H1 (cell line): ENCODE data around the gene NEK9.

ENCODE experiments used
- CHD1 ChIP-seq: IDR thresholded peaks from 2 replicates; pipeline ENCODE4 v1.6.1; 2012; ENCODE audit warnings: low read depth, low read length, improper control_type of control experiment
- CHD2 ChIP-seq: IDR thresholded peaks from 2 replicates; pipeline ENCODE4 v1.6.1; 2012; ENCODE audit warnings: low read length, improper control_type of control experiment
- CTCF ChIP-seq, 3 experiments: IDR thresholded peaks; 1 replicate in 2 of 3; 2 replicates in 1 of 3; pipeline versions ENCODE4 v1.5.1 to v1.6.1; 2011; ENCODE audit warnings: low read length in 3 of 3, mild to moderate bottlenecking in 3 of 3, inconsistent platforms in 2 of 3, low read depth in 1 of 3, moderate library complexity in 1 of 3; ENCODE audit not compliant: insufficient read depth in 1 of 3; ENCODE audit errors: control extremely low read depth in 1 of 3
- EP300 ChIP-seq, 2 experiments: IDR thresholded peaks; 1 replicate in 1 of 2; 2 replicates in 1 of 2; pipeline ENCODE4 v1.6.1; 2011 to 2012; ENCODE audit warnings: low read depth in 2 of 2, low read length in 2 of 2, mild to moderate bottlenecking in 2 of 2, borderline replicate concordance in 1 of 2, inconsistent platforms in 1 of 2, moderate library complexity in 1 of 2
- HDAC2 ChIP-seq, 2 experiments: fragments of 300-600 bp in 1 of 2; sonication (generic) in 1 of 2; IDR thresholded peaks; 2 replicates each; pipeline ENCODE4 v1.6.1; 2011 to 2012; ENCODE audit warnings: low read depth in 2 of 2, low read length in 2 of 2, mild to moderate bottlenecking in 2 of 2, moderate library complexity in 2 of 2, borderline replicate concordance in 1 of 2, inconsistent platforms in 1 of 2
- JUN ChIP-seq: IDR thresholded peaks from 2 replicates; pipeline ENCODE4 v1.6.1; 2011; ENCODE audit warnings: low read depth, mild to moderate bottlenecking, improper control_type of control experiment, low read length
- MAX ChIP-seq: IDR thresholded peaks from 2 replicates; pipeline ENCODE4 v1.6.1; 2012; ENCODE audit warnings: inconsistent platforms
- POLR2AphosphoS5 ChIP-seq: IDR thresholded peaks from 2 replicates; pipeline ENCODE4 v1.6.1; 2011; ENCODE audit warnings: low read depth, low read length
- RFX5 ChIP-seq: IDR thresholded peaks from 2 replicates; pipeline ENCODE4 v1.6.1; 2011; ENCODE audit warnings: low read depth, low read length, improper control_type of control experiment, borderline replicate concordance
- USF2 ChIP-seq: IDR thresholded peaks from 2 replicates; pipeline ENCODE4 v1.6.1; 2011; ENCODE audit warnings: low read length, improper control_type of control experiment
- ZNF274 ChIP-seq: IDR thresholded peaks from 2 replicates; pipeline ENCODE4 v1.7.0; 2012; ENCODE audit warnings: low read length, borderline replicate concordance; ENCODE audit errors: extremely low read depth

GRCh38 chr14:75143761-75144527 lies 17.1 kb upstream of the NEK9 start:
- TF ChIP-seq CTCF (IDR thresholded peaks at IDR 0.05; ENCODE audit: control extremely low read depth in 1 of 3, insufficient read depth in 1 of 3, low read depth in 1 of 3, low read length in 3 of 3) (no peak), MAX (no peak), POLR2AphosphoS5 (no peak), CHD1 (no peak), JUN (no peak), RFX5 (no peak), USF2 (no peak), HDAC2 (IDR thresholded peaks at IDR 0.05; ENCODE audit: borderline replicate concordance in 1 of 2, low read depth in 2 of 2, low read length in 2 of 2) (no peak), CHD2 (no peak), EP300 (IDR thresholded peaks at IDR 0.05; ENCODE audit: borderline replicate concordance in 1 of 2, low read depth in 2 of 2, low read length in 2 of 2) (no peak), ZNF274 (no peak)
